Measurements from ENCODE around the gene SAMD13.

SAMD13 gene

DNA sequence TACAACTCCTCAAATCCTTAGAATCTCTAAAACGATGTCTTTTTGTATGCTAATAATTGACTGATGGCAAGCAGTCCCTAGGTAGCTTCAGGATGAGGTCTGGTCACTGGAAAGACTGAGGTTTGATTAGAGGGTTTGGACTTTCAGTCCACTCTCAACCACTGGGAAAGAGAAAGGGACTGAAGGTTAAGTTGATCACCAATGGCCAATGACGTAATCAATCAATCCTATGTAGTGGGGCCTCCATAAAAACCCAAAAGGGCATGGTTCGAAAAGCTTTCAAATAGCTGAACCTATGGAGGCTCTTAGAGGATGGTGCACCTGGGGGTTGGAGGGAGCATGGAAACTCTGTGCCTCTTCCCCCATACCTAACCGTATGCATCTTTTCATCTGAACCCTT is 57.2 kb downstream of the SAMD13 start:
- H3K4me3 ChIP-seq (ENCODE audit: low read depth, low read length): no peak overlapping the region
- TF ChIP-seq, protein P1, sequence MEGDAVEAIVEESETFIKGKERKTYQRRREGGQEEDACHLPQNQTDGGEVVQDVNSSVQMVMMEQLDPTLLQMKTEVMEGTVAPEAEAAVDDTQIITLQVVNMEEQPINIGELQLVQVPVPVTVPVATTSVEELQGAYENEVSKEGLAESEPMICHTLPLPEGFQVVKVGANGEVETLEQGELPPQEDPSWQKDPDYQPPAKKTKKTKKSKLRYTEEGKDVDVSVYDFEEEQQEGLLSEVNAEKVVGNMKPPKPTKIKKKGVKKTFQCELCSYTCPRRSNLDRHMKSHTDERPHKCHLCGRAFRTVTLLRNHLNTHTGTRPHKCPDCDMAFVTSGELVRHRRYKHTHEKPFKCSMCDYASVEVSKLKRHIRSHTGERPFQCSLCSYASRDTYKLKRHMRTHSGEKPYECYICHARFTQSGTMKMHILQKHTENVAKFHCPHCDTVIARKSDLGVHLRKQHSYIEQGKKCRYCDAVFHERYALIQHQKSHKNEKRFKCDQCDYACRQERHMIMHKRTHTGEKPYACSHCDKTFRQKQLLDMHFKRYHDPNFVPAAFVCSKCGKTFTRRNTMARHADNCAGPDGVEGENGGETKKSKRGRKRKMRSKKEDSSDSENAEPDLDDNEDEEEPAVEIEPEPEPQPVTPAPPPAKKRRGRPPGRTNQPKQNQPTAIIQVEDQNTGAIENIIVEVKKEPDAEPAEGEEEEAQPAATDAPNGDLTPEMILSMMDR (IDR thresholded peaks at IDR 0.05; ENCODE audit: borderline replicate concordance, insufficient read depth, low read depth, low read length): no peak

DNA sequence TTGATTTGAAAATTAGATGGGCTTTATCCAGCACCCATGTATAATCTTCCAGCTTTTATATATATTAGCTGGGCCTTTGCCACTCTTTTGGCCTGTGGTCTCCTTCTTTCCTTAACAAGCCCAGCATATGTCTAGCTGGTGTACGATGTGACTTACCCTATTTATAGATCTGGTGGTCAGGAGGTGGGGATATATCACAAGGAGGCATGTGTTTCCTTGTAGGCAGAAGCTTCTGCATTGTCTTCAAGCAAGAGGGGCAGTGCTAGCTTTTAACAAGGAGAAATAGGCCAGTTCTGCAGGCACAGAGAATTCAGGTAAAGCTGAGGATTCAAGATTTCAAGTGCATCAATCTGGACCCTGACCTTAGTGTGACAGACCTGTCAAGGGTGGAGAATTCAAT is 58.8 kb downstream of the SAMD13 start:
- TF ChIP-seq, protein P1 (IDR thresholded peaks at IDR 0.05; ENCODE audit: borderline replicate concordance, insufficient read depth, low read depth, low read length): no peak
- H3K4me3 ChIP-seq (ENCODE audit: low read depth, low read length): no peak overlapping the region

DNA sequence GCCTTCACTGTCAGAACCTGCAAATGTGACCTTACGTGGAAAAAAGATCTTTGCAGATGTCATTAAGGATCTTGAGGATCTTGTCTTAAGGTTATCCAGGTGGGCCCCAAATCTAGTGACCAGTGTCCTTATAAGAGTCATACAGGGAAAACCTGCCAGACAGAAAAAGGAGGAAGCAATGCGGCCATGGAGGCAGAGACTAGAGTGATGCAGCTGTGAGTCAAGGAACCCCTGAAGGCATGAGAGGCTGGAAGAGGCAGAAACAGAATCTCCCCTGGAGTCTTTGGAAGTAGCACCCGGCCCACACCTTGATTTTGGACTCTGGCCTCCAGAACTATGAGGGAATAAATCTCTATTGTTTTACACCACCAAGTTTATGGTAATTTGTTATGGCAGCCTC is 60.3 kb downstream of the SAMD13 start:
- no peak overlapping the region for H3K4me3 ChIP-seq (ENCODE audit: low read depth, low read length)
- TF ChIP-seq, protein P1 (IDR thresholded peaks at IDR 0.05; ENCODE audit: borderline replicate concordance, insufficient read depth, low read depth, low read length): no peak

DNA sequence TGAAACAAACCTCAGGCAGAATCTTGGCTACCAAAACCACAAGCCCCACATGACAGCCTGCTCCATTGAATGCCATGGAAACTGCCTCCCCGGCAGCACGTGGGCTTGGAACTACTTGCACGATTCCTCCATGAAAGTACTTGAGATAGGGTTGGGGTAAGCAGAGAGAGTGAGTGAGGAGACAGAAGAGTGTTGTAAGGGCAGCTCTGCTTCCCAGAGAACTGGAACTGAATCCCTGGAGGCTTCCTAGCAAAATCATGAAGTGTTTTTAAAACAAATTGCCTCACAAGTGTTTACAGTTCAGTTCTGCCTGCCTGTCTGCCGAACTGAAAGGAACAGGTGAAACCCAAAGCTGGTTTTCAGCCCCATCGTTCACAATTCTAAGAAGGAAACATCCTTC is 61.5 kb downstream of the SAMD13 start:
- no peak overlapping the region for H3K4me3 ChIP-seq (ENCODE audit: low read depth, low read length)
- TF ChIP-seq, protein P1 (IDR thresholded peaks at IDR 0.05; ENCODE audit: borderline replicate concordance, insufficient read depth, low read depth, low read length): no peak

GRCh38 chr1:84363622-84364021 is 62.1 kb downstream of the SAMD13 start:
- no peak overlapping the region for H3K4me3 ChIP-seq (ENCODE audit: low read depth, low read length)
- TF ChIP-seq, protein P1 (IDR thresholded peaks at IDR 0.05; ENCODE audit: borderline replicate concordance, insufficient read depth, low read depth, low read length): no peak

- TF ChIP-seq, protein P1 (IDR thresholded peaks at IDR 0.05; ENCODE audit: borderline replicate concordance, insufficient read depth, low read depth, low read length): no peak
- H3K4me3 ChIP-seq (ENCODE audit: low read depth, low read length): no peak overlapping the region
Observed at GRCh38 chr1:84365225-84366221, 64.0 kb downstream of the SAMD13 start.

GRCh38 chr1:84366786-84367185 is 65.3 kb downstream of the SAMD13 start:
- H3K4me3 ChIP-seq (ENCODE audit: low read depth, low read length): no peak overlapping the region
- TF ChIP-seq, protein P1 (IDR thresholded peaks at IDR 0.05; ENCODE audit: borderline replicate concordance, insufficient read depth, low read depth, low read length): no peak
